ENCODE results near the gene USP46.

Gene USP46

GRCh38 chr4:52657618-52658501 is 1.2 kb downstream of the USP46 start:
- no peak for DNase-seq (ENCODE audit: low read depth, low spot score)

DNA sequence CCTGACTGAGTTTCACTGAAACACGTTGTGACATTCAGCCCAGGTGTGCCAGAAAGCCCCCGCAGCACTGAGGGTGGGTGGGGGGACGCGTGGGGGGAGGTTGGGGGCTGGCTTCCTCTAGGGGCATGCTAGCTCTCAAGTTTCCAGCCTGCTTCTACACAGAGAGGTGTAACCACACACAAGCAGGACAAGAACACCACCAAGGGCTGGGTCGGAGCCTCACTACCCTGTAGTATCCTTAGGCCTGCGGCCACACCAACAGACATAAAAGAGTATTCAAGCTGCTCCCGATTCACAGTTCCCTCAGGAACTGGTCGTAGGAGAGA is 1.8 kb downstream of the USP46 start:
- H3K27ac ChIP-seq = no peak overlapping the region
- DNase-seq (ENCODE audit: low read depth, low spot score) = no peak

More at GRCh38 chr4:52657618-52658501, 1.2 kb downstream of the USP46 start:
- H3K27ac ChIP-seq = no peak overlapping the region

DNA sequence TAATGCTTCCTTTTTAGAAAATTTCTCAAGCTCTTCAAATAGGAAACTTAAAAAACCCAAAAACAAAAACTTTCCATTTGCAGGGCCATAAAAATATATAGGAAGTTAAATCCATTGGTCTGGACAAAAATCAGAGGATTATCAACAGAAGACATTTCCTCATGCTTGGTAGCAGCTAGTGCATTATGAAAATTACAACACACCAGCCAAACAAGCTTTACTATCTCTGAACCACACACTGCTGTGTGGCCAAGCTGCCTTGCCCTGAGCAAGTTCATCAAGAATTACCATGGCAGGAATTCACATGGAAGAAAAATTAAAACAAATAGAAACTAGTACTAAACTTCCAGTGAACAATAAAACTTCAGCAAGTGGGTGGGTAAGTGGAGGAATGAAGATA is 3.6 kb downstream of the USP46 start:
- peak; percentile 31 for DNase-seq (ENCODE audit: low read depth, low spot score)

GRCh38 chr4:52651996-52652672 is 7.0 kb downstream of the USP46 start:
- no peak for DNase-seq (ENCODE audit: low read depth, low spot score)
- no peak overlapping the region for H3K27ac ChIP-seq

More for the DNA sequence above, 3.6 kb downstream of the USP46 start:
- H3K27ac ChIP-seq = peak overlapping the region; percentile 33

DNA sequence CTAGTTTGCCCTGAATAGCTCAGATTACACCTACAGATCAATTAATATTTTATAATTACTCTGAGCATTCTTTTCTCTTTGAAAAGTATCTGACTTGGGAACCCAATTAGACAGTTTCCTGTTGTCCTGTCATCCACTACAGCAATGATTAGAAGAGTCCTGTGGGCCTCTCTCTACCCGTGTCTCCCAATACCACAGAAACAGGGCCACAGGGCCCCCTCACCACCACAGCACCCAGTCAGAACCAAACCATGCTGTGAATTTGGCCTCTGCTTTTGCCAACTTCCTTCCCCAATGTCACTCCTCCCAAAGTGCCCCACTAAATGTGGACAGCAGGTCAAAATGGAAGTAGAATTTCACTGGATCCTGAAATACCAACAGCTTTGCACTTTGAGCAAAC is 10.3 kb downstream of the USP46 start:
- no peak for DNase-seq (ENCODE audit: low read depth, low spot score)

GRCh38 chr4:52646741-52647140 is 12.4 kb downstream of the USP46 start:
- DNase-seq (ENCODE audit: low read depth, low spot score) = no peak
- no peak overlapping the region for H3K27ac ChIP-seq

More for the DNA sequence above, 10.3 kb downstream of the USP46 start:
- H3K27ac ChIP-seq = no peak overlapping the region

DNA sequence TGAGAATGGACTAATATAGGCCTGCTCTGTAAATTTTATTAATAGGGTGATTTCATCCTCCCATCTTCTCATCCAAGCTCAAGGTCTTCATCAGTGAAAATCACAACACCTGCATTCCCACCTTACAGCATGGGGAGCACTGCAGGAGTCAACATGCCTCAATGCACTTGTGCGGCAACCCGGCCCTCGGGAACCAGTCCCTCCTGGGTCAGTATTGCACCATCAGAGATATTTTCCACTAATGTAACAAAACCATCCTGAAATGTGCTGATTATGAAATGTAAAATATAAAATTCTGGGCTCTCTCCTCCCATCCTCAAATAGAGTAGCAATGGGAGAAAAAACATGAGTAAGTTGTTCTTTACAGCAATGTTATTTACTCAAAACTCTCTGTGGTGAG is 13.0 kb downstream of the USP46 start:
- DNase-seq (ENCODE audit: low read depth, low spot score) = no peak
- H3K27ac ChIP-seq = no peak overlapping the region

GRCh38 chr4:52645300-52645699 is 13.8 kb downstream of the USP46 start:
- DNase-seq (ENCODE audit: low read depth, low spot score) = no peak
- no peak overlapping the region for H3K27ac ChIP-seq

- no peak for DNase-seq (ENCODE audit: low read depth, low spot score)
Measured at GRCh38 chr4:52643785-52644244, 15.3 kb downstream of the USP46 start.

GRCh38 chr4:52643190-52643589 is 15.9 kb downstream of the USP46 start:
- no peak for DNase-seq (ENCODE audit: low read depth, low spot score)
- H3K27ac ChIP-seq = no peak overlapping the region

More at GRCh38 chr4:52643785-52644244, 15.3 kb downstream of the USP46 start:
- H3K27ac ChIP-seq = no peak overlapping the region

DNA sequence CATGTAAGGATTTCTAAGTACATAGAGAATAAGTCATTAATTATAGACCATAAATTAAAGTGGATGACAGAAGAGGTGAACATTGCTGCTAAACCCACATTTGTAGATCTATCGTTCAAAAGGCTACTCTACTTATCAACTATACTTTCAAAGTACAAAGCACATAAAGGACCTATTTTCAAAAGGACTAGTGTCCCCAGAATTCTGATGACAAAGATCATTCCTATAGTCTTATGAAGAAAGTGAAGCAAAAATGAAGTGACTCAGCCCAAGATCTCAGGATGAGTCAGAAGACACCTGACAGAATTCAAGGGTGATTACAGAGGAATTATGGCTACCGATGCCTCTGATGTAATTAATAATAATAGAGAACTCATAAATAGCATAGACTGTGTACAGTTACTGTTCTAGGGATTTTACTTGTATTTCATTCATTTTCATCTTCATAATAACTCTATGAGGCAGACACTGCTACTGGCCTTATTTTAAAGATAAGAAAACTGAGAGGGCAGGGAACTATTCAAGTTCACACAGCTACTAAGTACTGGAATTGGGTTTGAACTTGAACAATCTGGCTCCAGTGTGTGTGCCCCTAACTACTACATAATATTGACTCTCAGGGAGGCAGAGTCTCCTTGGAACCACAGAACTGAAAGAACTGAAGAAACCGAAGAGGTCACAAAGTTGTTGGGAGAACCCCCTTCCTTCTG is 17.1 kb downstream of the USP46 start:
- peak; percentile 34 for DNase-seq (ENCODE audit: low read depth, low spot score)
- H3K27ac ChIP-seq = peak overlapping the region; percentile 73

GRCh38 chr4:52640808-52641565 is 18.1 kb downstream of the USP46 start:
- peak overlapping the region; percentile 73 for H3K27ac ChIP-seq
- no peak for DNase-seq (ENCODE audit: low read depth, low spot score)

- DNase-seq (ENCODE audit: low read depth, low spot score) = no peak
- no peak overlapping the region for H3K27ac ChIP-seq
Measured at GRCh38 chr4:52638717-52639116, 20.4 kb downstream of the USP46 start.

- DNase-seq (ENCODE audit: low read depth, low spot score) = no peak
- no peak overlapping the region for H3K27ac ChIP-seq
Measured at GRCh38 chr4:52637116-52637515, 22.0 kb downstream of the USP46 start.

GRCh38 chr4:52635560-52635959 is 23.5 kb downstream of the USP46 start:
- DNase-seq (ENCODE audit: low read depth, low spot score) = no peak
- H3K27ac ChIP-seq = no peak overlapping the region

- H3K27ac ChIP-seq = no peak overlapping the region
- DNase-seq (ENCODE audit: low read depth, low spot score) = no peak
Measured at GRCh38 chr4:52635130-52635529, 24.0 kb downstream of the USP46 start.

DNA sequence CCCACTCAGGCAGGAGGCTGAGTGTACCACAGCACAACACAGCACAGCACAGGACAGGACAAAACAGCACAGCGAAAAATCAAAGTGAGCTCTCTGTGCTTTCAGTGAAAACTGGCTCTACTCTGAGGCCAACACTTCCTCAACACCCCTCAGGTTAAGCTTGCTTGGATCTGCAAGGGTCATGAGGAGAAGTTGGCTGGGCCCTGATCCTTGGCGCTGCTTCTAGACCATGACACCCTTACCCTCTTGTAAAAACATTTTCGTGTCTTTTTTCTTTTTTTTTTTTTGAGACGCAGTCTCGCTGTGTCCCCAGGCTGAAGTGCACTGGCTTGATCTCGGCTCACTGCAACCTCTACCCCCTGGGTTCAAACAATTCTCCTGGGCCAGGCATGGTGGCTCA is 25.3 kb downstream of the USP46 start:
- no peak overlapping the region for H3K27ac ChIP-seq
- no peak for DNase-seq (ENCODE audit: low read depth, low spot score)

- H3K27ac ChIP-seq = no peak overlapping the region
- DNase-seq (ENCODE audit: low read depth, low spot score) = no peak
Measured at GRCh38 chr4:52628974-52629373, 30.1 kb downstream of the USP46 start.

DNA sequence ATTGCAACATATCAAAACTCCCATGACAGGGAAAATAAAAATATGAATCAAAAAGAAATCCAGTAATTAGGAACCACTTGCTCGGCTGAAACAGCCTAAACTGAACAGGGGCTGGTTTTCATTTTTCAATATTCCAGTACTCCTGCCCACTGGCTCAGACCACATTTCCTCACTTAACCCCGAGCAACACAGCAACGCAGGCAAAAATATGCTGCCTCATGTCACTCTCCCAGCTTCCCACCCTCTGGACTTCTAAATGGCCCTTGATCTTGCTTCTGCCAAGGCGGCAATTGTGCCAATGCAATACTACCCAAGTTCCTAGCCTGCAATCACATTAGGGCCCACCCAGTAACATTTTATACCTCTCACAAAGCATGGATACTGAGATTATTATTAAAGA is 30.6 kb downstream of the USP46 start:
- DNase-seq (ENCODE audit: low read depth, low spot score) = no peak
- no peak overlapping the region for H3K27ac ChIP-seq

GRCh38 chr4:52627876-52628275 is 31.2 kb downstream of the USP46 start:
- DNase-seq (ENCODE audit: low read depth, low spot score) = no peak
- H3K27ac ChIP-seq = no peak overlapping the region
